Ectodermal cell (in vitro differentiated cells): ENCODE measurements around the gene CECR2.
"Not testable (repeated sequence)": the region's sequence is repeated elsewhere in the genome, so short reads cannot be mapped to it uniquely, and the experiment has no call there.

Source experiments
- H3K27ac ChIP-seq: 2 replicates; pipeline ENCODE4 v1.7.0; 2013; ENCODE audit warnings: mild to moderate bottlenecking, low read depth, low read length; ENCODE audit not compliant: insufficient read depth, poor library complexity, severe bottlenecking
- H3K27me3 ChIP-seq: 2 replicates; pipeline ENCODE4 v1.7.0; 2013; ENCODE audit warnings: mild to moderate bottlenecking, low read length; ENCODE audit not compliant: insufficient read depth, control insufficient read depth, poor library complexity, severe bottlenecking
- H3K36me3 ChIP-seq: one replicate; pipeline ENCODE4 v1.7.0; 2013; ENCODE audit warnings: low read length; ENCODE audit not compliant: control insufficient read depth, insufficient read depth
- H3K4me1 ChIP-seq: one replicate; pipeline ENCODE4 v1.7.0; 2013; ENCODE audit warnings: low read length; ENCODE audit not compliant: control insufficient read depth, insufficient read depth
- H3K4me3 ChIP-seq: 2 replicates; pipeline ENCODE4 v1.7.0; 2013; ENCODE audit warnings: low read depth, low read length, control low read depth; ENCODE audit not compliant: insufficient read depth
- H3K9me3 ChIP-seq: 2 replicates; pipeline ENCODE4 v1.7.0; 2013; ENCODE audit warnings: mild to moderate bottlenecking, low read length, moderate library complexity; ENCODE audit not compliant: control insufficient read depth
- WGBS, 2 experiments: methylation state at CpG; one replicate each; pipeline ENCODE4 v1.1.7; 2013; ENCODE audit warnings: missing lambda C conversion rate in 2 of 2; 5-methylcytosine and 5-hydroxymethylcytosine counted together

CECR2 gene

GRCh38 chr22:17549655-17550054, 180.4 kb downstream of the CECR2 start:
- Histone ChIP-seq H3K4me3 (no peak overlapping the region), H3K27ac (no peak overlapping the region), H3K27me3 (no peaks in the 10 kb centered on the region), H3K9me3 (no peaks in the 10 kb centered on the region), H3K4me1 (no peaks in the 10 kb centered on the region), H3K36me3 (peaks cover 49% of the 10 kb centered on the region)
- 98 to 99% methylated on average over 5 of the region's 5 CpGs for WGBS, 2 experiments

GRCh38 chr22:17552737-17553136, 183.5 kb downstream of the CECR2 start:
- Histone ChIP-seq H3K4me3 (no peak overlapping the region), H3K9me3 (no peaks in the 10 kb centered on the region), H3K36me3 (peaks cover 49% of the 10 kb centered on the region), H3K4me1 (no peaks in the 10 kb centered on the region), H3K27ac (no peak overlapping the region), H3K27me3 (no peaks in the 10 kb centered on the region)
- WGBS, 2 experiments = 93 to 95% methylated on average over 7 of the region's 7 CpGs

- peaks cover 43% of the 10 kb centered on the region for H3K36me3 ChIP-seq
- no peaks in the 10 kb centered on the region for H3K4me1 ChIP-seq
- no peaks in the 10 kb centered on the region for H3K27me3 ChIP-seq
- H3K9me3 ChIP-seq = no peaks in the 10 kb centered on the region
- 94 to 100% methylated on average over 4 of the region's 4 CpGs for WGBS, 2 experiments
- H3K4me3 ChIP-seq = no peak overlapping the region
- no peak overlapping the region for H3K27ac ChIP-seq
These were observed 185.6 kb downstream of the CECR2 start for GRCh38 chr22:17554814-17555213.

GRCh38 chr22:17559188-17559587, 189.9 kb downstream of the CECR2 start:
- WGBS, 2 experiments = 95 to 96% methylated on average over 10 of the region's 10 CpGs
- H3K36me3 ChIP-seq = peaks cover 14% of the 10 kb centered on the region
- H3K9me3 ChIP-seq = no peaks in the 10 kb centered on the region
- no peaks in the 10 kb centered on the region for H3K27me3 ChIP-seq
- no peak overlapping the region for H3K4me3 ChIP-seq
- no peak overlapping the region for H3K27ac ChIP-seq
- H3K4me1 ChIP-seq = peaks cover 15% of the 10 kb centered on the region

- Histone ChIP-seq H3K9me3 (no peaks in the 10 kb centered on the region), H3K27ac (peak within 1 kb of the TSS; percentile 63), H3K36me3 (peaks cover 7% of the 10 kb centered on the region), H3K4me1 (peaks cover 15% of the 10 kb centered on the region), H3K4me3 (no peak within 1 kb of the TSS), H3K27me3 (no peaks in the 10 kb centered on the region)
- WGBS, 2 experiments = 63 to 65% methylated on average over 17 of the region's 17 CpGs
These were observed 193.9 kb downstream of the CECR2 start, which contains the start of gene SLC25A18 for GRCh38 chr22:17562906-17563870. TSS of gene SLC25A18 (plus strand) at chr22:17563498. CDS start at chr22:17579945, 16,447 bp downstream.

- 96% methylated on average over 11 of the region's 11 CpGs for WGBS, 2 experiments
- Histone ChIP-seq H3K4me1 (peaks cover 15% of the 10 kb centered on the region), H3K27ac (no peak overlapping the region), H3K27me3 (no peaks in the 10 kb centered on the region), H3K36me3 (peaks cover 3% of the 10 kb centered on the region), H3K9me3 (no peaks in the 10 kb centered on the region), H3K4me3 (no peak overlapping the region)
These were observed 194.7 kb downstream of the CECR2 start for GRCh38 chr22:17563936-17564391.

- not testable (repeated sequence) for H3K36me3 ChIP-seq, H3K27ac ChIP-seq, H3K9me3 ChIP-seq, H3K4me3 ChIP-seq, H3K27me3 ChIP-seq
- H3K4me1 ChIP-seq = peaks cover 22% of the 10 kb centered on the region
- WGBS, 2 experiments = 93 to 96% methylated on average over 19 of the region's 19 CpGs
These were observed 196.9 kb downstream of the CECR2 start for GRCh38 chr22:17566016-17566687.

GRCh38 chr22:17566776-17567175, 197.5 kb downstream of the CECR2 start:
- Histone ChIP-seq H3K4me3 (no peak overlapping the region), H3K27ac (no peak overlapping the region), H3K36me3 (no peaks in the 10 kb centered on the region), H3K4me1 (peaks cover 22% of the 10 kb centered on the region), H3K9me3 (no peaks in the 10 kb centered on the region), H3K27me3 (no peaks in the 10 kb centered on the region)
- WGBS, 2 experiments = 92 to 95% methylated on average over 10 of the region's 10 CpGs

- no peak overlapping the region for H3K27ac ChIP-seq
- 75 to 82% methylated on average over 8 of the region's 8 CpGs for WGBS, 2 experiments
- peaks cover 8% of the 10 kb centered on the region for H3K4me1 ChIP-seq
- no peaks in the 10 kb centered on the region for H3K36me3 ChIP-seq
- no peaks in the 10 kb centered on the region for H3K9me3 ChIP-seq
- no peak overlapping the region for H3K4me3 ChIP-seq
- H3K27me3 ChIP-seq = no peaks in the 10 kb centered on the region
These were observed 200.8 kb downstream of the CECR2 start for GRCh38 chr22:17569971-17570511.
